ENCODE data around the gene CYTH2.

DNA sequence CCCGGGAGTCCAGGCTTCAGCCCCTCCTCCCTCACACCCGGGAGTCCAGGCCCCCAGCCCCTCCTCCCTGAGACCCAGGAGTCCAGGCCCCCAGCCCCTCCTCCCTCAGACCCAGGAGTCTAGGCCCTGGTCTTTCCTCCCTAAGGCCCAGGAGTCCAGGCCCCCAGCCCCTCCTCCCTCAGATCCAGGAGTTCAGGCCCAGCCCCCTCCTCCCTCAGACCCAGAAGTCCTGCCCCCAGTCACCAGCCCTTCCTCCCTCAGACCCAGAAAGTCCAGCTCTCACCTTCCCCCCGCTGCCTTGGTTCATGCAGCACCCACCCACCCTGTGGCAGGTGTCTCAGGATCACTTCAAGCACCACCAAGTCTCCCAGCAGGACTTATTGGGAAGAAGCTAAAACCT, 14.1 kb downstream of the CYTH2 start:
- TF ChIP-seq CTCF (IDR thresholded peaks at IDR 0.05; ENCODE audit: borderline replicate concordance, extremely low read depth, low read length, poor library complexity, severe bottlenecking) (no peak), EZH2 (IDR thresholded peaks at IDR 0.05; ENCODE audit: borderline replicate concordance, low read depth, low read length, severe bottlenecking) (no peak)
